ENCODE results near the gene C20orf144.

The C20orf144 gene

DNA sequence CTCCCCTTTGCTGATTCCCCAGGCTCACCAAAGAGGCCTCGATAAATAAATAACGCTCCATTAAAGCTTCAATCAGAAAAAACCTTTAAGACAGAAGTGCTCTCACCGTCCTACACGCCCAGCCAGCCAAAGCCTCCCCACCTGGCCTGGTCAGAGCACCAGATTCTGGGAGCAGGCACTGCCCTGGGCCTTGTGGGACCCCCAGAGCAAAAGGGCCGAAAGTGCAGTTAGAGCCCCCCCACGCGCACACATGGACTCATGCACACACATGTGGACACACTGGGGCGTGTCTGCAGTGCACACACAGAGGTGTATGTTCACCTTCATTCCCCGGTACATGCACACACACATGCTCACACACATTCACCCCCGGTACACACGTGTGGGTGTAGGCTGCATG lies 14.0 kb downstream of the C20orf144 start:
- in situ Hi-C loops (cut with HindIII; ENCODE audit: low sequenced_read_pairs), result no loop called here

- in situ Hi-C loops (cut with HindIII; ENCODE audit: low sequenced_read_pairs), result no loop called here
Observed at GRCh38 chr20:33676652-33677645, 14.8 kb downstream of the C20orf144 start.

- in situ Hi-C loops (cut with HindIII; ENCODE audit: low sequenced_read_pairs), result no loop called here
Observed at GRCh38 chr20:33677991-33678702, 16.0 kb downstream of the C20orf144 start.

DNA sequence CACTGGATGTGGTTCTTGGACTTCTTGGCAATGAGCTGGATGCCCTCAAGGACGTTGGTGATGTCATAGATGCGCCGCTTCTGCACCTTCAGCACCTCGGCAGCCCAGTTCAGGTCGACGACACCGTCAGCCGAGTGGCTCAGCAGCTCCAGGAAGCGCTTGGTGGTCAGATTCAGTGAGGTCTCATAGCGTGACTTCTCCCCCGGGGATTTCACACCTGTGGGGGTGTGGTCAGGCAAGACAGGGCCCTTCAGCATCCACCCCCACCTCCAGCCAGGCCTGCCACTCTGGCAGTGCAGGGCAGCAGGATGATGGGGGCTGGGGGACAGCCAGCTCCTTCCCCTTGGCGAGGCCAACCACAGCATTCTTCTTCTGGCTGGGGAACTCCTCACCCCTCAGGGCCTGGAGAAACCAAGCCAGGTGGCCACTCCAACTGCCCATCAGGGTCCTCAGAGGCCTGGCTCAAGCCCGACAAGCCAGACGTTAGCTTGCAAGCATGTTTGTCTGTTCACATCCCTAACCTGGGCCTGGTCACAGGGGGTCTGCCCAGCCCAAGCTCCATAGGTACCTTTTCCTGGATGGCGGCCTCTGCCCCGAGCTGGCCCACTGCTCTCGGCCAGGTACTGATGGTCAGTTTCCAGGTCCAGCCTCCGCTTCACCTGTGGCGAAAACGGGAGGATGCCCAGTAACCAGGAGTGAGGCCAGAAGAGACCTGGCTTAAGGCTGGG lies 17.8 kb downstream of the C20orf144 start:
- in situ Hi-C loops (cut with HindIII; ENCODE audit: low sequenced_read_pairs), result no loop called here

- in situ Hi-C loops (cut with HindIII; ENCODE audit: low sequenced_read_pairs), result no loop called here
Observed at GRCh38 chr20:33680686-33681085, 18.6 kb downstream of the C20orf144 start.

DNA sequence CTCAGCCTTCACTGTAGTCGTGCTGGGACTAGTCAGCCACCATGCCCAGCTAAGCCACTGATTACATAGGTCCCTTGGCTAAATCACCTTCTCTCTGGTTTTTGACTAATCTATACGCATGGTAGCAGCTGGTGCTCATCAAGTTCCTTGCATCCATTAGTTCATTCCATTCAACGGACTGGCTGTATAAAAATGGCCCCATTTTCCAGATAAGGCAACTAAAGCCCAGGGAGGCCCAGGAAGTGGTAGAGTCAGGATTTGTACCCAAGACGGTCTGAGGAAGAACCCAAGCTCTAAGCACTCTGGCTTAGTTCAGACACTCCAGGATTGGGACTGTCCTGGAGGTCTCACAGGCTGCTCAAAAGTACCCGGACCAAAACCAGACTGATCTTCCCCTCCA lies 19.2 kb downstream of the C20orf144 start:
- in situ Hi-C loops (cut with HindIII; ENCODE audit: low sequenced_read_pairs), result no loop called here

GRCh38 chr20:33681728-33682353 lies 19.7 kb downstream of the C20orf144 start:
- in situ Hi-C loops (cut with HindIII; ENCODE audit: low sequenced_read_pairs), result no loop called here

DNA sequence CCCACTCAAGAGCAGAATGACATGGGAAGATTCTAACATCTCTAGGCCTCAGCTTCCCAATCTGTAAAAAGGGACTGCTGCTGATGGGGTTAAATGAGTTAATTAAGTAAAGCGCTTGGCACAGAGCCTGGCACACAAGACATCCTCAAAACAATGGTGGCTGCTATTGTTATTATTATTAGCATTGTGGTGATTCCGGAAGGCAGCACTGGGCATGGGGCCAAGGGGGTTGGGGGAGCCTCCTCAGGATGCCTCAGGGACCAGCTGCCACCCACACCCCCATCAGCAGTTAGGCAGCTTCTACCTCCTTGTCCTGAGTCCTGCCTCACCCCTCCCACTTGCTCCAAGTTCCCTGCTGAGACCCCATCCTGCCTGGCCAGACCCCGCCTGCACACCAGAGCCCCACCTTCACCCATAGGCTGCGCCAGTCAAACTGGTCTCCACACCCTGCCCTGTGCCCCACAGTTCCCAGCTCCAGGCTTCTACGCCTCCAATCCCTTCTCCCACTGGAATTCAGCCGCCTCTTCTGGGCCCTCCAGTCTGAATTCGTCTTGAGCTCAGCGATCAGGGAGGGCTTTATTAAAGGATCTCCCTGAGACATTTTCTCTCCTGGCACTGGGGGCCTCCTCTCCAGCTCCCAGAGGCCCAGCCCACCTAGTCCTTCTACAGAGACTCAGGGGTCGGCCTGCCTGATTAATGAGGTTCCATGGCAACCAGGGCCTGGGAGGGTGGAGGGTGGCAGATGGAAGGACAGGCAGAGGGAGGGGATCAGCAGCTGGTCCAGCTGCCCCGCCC lies 22.6 kb downstream of the C20orf144 start:
- in situ Hi-C loops (cut with HindIII; ENCODE audit: low sequenced_read_pairs), result no loop called here

DNA sequence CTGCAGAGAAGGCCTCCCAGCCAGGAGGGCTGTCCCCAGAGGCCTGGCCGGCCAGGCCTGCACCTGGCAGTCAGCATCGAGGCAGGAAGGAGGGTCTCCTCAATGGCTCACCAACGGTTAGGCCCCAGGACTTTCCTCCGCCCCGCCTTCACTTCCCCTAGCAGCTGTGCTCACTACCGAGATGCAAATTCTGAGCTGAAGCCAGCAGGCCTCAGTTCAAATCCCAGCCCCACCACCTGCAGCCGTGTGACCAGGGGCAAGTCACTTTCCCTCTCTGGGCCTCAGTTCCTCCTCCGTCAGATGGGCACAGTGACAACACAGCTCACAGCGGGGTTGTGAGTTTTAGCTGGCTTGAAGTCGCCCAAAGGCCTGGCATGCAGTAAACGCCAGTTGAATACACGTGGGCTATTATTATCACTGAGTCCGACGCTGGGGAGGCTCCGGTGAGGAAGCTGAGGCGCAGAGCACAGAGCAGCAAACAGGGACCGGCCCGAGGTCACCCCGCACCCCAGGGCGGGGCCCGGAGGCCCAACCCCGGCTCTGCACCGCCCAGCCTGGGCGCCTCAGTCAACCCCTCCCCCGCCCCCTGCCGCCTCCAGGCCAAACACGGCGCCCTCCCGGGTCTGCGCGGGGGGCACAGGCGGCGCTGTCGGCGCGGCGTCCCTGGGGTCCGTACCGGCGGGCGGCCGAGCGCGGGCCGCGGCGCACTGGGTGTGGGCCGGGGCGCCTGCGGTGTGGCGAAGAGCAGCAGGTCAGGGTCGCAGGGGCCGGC lies 23.4 kb downstream of the C20orf144 start:
- in situ Hi-C loops (cut with HindIII; ENCODE audit: low sequenced_read_pairs), result no loop called here

DNA sequence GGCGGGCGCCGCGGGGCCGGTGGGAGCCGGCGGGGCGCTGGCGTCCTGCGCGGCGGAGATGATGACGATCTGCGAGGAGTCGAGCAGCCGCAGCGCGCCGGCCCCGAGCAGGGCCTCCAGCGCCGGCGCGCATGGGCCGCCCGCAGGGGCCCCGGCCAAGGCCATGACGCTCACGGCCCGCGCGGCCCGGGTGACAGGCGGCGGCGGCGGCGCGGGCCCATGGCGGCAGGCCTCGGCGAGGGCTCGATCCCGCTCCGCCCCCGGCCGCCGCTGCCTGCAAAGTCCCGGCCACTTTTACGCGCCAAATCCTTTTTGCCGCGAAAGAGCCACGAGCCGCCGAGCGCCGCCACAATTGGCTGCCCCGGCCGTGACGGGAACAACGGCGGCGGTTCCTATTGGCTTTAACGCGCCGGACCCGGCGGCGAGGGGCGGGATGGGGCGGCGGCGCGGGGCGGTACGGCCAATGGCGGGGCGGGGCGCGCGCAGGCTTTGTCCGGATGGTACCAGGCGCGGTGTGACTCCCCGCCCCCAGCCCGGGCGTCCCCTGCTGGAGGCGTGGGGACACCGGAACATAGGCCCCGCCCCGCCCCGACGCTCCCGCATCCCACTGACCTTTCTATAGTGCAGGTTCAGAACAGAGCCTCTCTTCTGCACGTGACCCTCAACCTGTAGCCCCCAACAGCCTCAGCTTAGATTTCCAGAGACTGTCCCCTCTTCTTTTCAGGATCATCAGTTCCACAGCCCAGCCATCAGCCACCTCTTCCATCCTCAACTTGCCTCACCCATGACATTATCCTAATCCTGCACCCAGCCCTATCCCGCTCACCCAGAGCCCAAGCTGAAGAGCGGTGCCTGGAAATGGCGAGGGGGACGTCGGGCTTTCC lies 24.2 kb downstream of the C20orf144 start, which contains the start of gene E2F1:
Gene E2F1 (minus strand): TSS at position 286 of the 884 bp plus-strand sequence. CDS start 121 bp downstream, at position 165.
- in situ Hi-C loops (cut with HindIII; ENCODE audit: low sequenced_read_pairs), result no loop called here

- in situ Hi-C loops (cut with HindIII; ENCODE audit: low sequenced_read_pairs), result no loop called here
Observed at GRCh38 chr20:33686984-33687366, 24.8 kb downstream of the C20orf144 start.

DNA sequence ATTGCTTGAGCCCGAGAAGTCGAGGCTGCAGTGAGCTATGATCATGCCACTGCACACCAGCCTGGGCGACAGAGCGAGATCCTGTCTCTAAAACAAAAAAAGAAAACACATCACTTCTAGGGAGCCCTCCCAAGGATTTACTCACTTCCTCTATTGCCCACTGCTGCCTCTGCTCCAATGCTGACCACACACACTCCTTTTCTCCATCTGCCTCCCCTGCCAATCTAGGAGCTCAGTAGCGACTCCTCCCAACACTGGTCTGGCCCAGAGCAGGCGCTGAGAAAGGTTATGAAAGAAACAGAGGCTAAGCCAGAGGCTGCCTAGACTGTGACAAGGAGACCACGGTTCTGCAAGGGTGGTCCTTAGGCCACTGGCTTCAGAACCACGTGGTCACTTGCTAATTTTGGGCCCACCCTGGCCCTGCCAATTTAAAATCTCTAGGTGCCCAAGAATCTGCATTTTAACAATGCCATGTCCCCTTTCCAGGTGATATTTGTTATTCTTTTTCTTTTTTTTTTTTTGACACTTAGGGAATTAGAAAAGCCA lies 25.3 kb downstream of the C20orf144 start:
- in situ Hi-C loops (cut with HindIII; ENCODE audit: low sequenced_read_pairs), result no loop called here

DNA sequence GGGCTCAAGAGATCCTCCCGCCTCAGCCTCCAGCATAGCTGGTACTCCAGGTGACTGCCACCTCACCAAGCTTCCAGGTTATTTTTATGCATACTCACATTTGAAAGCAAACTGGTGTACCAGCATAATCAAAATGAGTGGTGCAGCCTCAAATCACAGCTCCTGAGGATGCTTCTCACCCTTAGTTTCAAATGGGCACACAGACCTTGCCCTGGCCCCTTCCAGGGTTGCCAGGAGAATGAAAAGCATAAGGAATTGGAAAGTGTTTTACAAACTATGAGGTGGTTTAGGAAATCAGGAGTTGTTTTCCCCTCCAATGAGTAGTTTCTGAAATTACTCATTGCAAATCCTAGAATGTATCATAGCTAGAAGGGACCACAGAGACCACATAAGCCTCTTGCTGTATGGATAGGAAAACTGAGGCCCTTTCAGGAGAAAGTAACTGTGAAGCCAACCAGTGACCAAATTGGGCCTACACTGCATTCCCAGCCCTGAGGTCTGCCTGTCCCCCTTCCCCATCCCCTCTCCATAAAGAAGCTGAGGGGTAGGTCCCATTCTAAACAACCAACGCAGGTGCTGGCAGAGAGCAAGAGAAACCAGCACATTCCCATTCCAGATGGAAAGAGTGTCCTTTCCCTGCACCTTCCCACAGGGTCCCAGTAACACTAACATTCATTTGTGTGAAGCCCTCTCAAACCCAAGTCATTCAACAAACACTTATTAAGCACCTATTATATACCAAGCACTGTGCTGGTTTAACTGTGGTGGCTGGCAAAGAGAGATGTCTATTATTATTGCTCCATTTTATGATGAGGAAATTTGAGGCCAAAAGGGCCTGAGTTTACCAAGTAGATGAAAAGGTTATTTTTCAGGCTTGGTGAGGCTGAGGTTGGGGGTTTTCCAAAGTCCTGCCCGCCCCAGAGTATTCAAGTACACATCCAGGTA lies 26.1 kb downstream of the C20orf144 start:
- in situ Hi-C loops (cut with HindIII; ENCODE audit: low sequenced_read_pairs), result no loop called here

- in situ Hi-C loops (cut with HindIII; ENCODE audit: low sequenced_read_pairs), result no loop called here
Observed at GRCh38 chr20:33688938-33689424, 26.9 kb downstream of the C20orf144 start.

DNA sequence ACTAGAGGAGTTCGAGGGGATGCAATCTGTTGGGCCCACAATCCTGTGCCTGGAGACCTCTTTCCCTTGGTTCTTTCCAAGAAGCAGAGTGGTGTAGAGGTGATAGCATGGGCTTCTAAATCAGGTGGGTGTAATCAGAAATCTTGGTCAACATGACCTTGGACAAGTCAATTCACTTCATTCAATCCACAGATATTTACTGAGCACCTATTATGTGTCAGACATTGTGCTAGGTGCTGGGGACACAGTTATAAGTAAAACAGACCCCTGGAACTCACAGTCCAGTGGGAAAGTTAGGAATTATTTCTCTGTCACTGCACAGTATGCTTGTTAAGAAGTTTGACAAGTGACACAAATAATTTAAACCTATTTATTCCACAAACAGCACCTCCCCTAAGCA lies 27.4 kb downstream of the C20orf144 start:
- in situ Hi-C loops (cut with HindIII; ENCODE audit: low sequenced_read_pairs), result no loop called here

DNA sequence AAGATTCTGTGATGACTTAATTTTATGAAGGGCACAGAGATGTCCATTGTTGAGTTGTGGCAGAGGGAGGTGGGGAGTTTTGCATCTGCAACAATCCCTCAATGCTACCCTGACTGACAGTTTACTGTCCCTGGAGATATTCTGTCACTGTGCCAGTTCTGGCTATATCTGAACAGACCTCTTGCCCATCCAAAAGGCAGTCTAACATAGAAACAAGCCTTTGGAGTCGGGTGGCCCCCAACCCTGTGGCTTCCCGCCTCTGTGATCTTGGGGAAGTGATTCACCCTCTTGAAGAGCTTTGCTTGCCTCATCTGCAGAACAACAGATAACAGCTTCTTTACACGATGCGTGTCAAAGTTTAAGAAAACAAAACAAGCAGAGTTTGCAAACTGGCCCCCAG lies 27.8 kb downstream of the C20orf144 start:
- in situ Hi-C loops (cut with HindIII; ENCODE audit: low sequenced_read_pairs), result no loop called here

- in situ Hi-C loops (cut with HindIII; ENCODE audit: low sequenced_read_pairs), result no loop called here
Observed at GRCh38 chr20:33693289-33693688, 31.2 kb downstream of the C20orf144 start.

All from DLD1 (cell line).